ENCODE results near the gene TUT4.

TUT4 gene

DNA sequence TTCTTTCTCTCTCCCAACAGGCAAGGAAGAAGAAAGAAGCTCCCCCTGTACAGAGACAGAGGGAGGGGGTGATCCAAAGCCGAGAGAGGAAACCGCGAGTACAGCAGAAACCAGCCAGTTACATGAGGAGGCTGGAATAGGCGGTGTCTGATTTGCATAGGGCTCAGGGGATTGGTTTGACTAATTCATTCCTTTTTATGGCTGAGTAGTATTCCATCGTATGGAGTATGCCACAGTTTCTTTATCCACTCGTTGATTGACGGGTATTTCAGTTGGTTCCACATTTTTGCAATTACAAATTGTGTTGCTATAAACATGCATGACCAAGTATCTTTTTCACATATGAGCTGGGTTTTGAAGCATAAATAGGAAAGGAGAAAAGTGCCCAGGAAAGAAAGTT lies 45.8 kb upstream of the TUT4 start:
- in situ Hi-C loops (cut with MboI; ENCODE audit: low pct_unique_long_range_greater_than_20kb, low sequenced_read_pairs, unreplicated experiment) = no loop called here
- DNase-seq (ENCODE audit: low spot score) = no peak
- TF ChIP-seq, protein P1, sequence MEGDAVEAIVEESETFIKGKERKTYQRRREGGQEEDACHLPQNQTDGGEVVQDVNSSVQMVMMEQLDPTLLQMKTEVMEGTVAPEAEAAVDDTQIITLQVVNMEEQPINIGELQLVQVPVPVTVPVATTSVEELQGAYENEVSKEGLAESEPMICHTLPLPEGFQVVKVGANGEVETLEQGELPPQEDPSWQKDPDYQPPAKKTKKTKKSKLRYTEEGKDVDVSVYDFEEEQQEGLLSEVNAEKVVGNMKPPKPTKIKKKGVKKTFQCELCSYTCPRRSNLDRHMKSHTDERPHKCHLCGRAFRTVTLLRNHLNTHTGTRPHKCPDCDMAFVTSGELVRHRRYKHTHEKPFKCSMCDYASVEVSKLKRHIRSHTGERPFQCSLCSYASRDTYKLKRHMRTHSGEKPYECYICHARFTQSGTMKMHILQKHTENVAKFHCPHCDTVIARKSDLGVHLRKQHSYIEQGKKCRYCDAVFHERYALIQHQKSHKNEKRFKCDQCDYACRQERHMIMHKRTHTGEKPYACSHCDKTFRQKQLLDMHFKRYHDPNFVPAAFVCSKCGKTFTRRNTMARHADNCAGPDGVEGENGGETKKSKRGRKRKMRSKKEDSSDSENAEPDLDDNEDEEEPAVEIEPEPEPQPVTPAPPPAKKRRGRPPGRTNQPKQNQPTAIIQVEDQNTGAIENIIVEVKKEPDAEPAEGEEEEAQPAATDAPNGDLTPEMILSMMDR (IDR thresholded peaks at IDR 0.05; ENCODE audit: extremely low read depth, insufficient read depth, missing control alignments) = no peak

DNA sequence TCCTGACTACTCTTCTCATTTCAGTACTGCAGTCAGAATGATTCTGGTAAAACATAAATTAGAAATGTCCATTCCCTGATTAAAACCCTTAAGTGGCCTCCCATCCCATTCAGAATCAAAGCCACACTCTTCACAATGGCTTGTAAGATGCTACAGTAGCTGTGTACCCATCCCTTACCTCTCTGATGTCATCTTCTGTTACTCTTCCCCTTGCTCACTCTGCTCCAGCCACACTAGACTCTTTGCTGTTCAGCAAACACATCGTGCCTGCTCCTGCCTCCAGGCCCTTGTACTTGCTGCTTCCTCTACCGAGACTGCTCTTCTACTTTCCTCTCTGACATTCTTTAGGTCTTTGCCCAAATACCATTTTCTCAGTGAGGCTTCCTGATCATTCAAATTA lies 45.0 kb upstream of the TUT4 start:
- no peak for DNase-seq (ENCODE audit: low spot score)
- in situ Hi-C loops (cut with MboI; ENCODE audit: low pct_unique_long_range_greater_than_20kb, low sequenced_read_pairs, unreplicated experiment) = no loop called here

DNA sequence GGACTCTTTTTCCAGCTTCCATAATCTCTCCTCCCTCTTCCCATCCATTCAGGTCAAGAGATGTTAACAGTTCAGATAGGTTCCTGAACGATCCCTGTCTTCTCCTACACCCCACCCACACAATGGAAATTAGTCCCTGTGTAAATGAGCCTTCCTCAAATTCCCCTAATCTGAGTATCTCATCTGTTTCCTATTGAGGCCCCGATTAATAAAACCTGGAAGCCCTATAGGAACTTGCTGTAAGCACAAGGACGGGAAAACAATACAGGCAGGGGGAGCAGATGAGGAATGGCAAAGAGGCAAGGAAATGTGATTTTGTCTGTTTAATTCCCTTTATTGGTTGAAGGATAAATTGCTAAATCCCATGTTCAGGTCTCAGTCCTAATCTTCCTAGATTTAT lies 42.2 kb upstream of the TUT4 start:
- DNase-seq (ENCODE audit: low spot score) = no peak
- TF ChIP-seq, protein P1 (IDR thresholded peaks at IDR 0.05; ENCODE audit: extremely low read depth, insufficient read depth, missing control alignments) = no peak
- in situ Hi-C loops (cut with MboI; ENCODE audit: low pct_unique_long_range_greater_than_20kb, low sequenced_read_pairs, unreplicated experiment) = no loop called here

More for the DNA sequence above, 45.0 kb upstream of the TUT4 start:
- TF ChIP-seq, protein P1 (IDR thresholded peaks at IDR 0.05; ENCODE audit: extremely low read depth, insufficient read depth, missing control alignments) = no peak

DNA sequence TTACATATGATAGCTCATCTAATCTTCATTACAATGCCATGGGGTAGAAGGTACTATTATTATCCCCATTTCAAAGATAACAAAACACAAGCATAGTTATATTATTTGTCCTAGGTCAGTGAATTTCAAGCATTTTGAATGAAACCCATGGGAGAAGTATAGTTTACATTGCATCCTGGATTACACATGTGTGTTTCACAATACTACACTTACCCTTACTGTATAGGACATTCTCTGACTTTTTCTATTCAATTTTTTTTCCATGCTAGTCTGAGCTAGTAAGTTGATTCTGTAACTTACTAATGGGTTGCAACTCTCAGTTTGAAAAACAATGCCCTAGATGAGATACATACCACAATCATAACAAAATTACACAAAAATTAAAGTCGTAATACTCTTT lies 40.6 kb upstream of the TUT4 start:
- in situ Hi-C loops (cut with MboI; ENCODE audit: low pct_unique_long_range_greater_than_20kb, low sequenced_read_pairs, unreplicated experiment) = no loop called here
- no peak for DNase-seq (ENCODE audit: low spot score)
- TF ChIP-seq, protein P1 (IDR thresholded peaks at IDR 0.05; ENCODE audit: extremely low read depth, insufficient read depth, missing control alignments) = no peak

DNA sequence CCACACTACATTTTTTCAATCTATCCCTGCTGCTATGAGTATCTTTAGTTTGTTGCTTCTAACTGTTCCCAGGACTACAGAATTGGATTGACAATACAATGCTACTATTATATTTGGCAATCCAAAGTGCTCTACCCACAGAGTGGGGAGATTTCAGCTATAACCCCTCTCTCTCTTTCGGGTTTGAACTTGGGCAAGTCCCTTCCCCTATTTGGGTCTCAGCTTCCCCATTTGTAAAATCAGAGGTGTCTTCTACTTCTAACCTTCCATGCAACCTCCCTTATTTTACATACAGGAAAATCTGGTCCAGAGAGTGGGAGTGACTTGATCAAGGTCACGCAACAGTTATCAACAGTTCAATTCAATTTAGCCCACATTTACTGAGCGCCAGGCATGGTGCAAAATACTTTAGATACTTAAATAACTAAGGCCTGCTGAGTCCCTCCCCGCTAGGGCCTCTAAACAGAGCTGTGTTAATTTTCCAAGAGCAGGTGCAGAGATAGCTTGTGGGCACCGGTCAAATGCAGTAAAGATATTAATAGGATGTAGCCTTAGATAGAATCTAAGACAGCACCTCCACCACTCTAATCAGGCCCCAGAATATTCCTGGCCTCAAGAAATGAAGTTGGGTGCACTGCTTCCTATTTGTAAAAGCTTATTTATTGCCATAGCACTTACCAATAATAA lies 39.9 kb upstream of the TUT4 start:
- DNase-seq (ENCODE audit: low spot score) = no peak
- in situ Hi-C loops (cut with MboI; ENCODE audit: low pct_unique_long_range_greater_than_20kb, low sequenced_read_pairs, unreplicated experiment) = no loop called here
- TF ChIP-seq, protein P1 (IDR thresholded peaks at IDR 0.05; ENCODE audit: extremely low read depth, insufficient read depth, missing control alignments) = no peak

DNA sequence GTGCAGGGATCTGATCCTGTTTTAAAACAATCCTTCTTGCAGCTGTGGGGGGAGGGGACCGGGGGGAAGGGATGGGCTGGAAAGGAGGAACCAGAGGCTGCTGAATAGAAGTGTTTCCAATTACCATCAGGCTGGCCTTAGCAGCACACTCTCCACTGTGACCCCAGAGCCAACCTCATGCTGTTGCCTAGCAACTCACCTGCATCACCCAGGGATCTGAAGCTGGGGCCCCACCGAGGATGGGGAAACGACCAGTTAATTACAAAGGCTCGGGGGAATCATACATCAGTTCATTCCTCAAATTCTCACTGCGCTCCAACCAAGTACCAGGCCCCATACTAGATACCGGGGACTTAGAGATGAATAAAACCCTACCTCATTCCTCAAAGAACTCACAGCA lies 37.4 kb upstream of the TUT4 start:
- no peak for DNase-seq (ENCODE audit: low spot score)
- TF ChIP-seq, protein P1 (IDR thresholded peaks at IDR 0.05; ENCODE audit: extremely low read depth, insufficient read depth, missing control alignments) = no peak
- in situ Hi-C loops (cut with MboI; ENCODE audit: low pct_unique_long_range_greater_than_20kb, low sequenced_read_pairs, unreplicated experiment) = no loop called here
